NT2/D1 (cell line): ENCODE data around the gene FTO.

Experiments used
- DNase-seq: peaks from one replicate; pipeline ENCODE4 v3.0.0-alpha.2; 2011; ENCODE audit warnings: low read depth, low spot score
- H3K27me3 ChIP-seq: 2 replicates; pipeline ENCODE4 v1.6.0; 2011; ENCODE audit warnings: mild to moderate bottlenecking; ENCODE audit not compliant: insufficient read length, insufficient read depth
- H3K36me3 ChIP-seq: 2 replicates; pipeline ENCODE4 v1.6.1; 2011; ENCODE audit warnings: mild to moderate bottlenecking, low read length, mixed read lengths; ENCODE audit not compliant: insufficient read depth, insufficient read length
- H3K4me1 ChIP-seq: 2 replicates; pipeline ENCODE4 v1.5.1; 2011; ENCODE audit not compliant: insufficient read depth, insufficient read length
- H3K4me3 ChIP-seq: 2 replicates; pipeline ENCODE4 v1.5.1; 2011; ENCODE audit warnings: low read depth; ENCODE audit not compliant: insufficient read length
- H3K9ac ChIP-seq: 2 replicates; pipeline ENCODE4 v1.6.0; 2011; ENCODE audit warnings: low read depth; ENCODE audit not compliant: insufficient read length
- H3K9me3 ChIP-seq: 2 replicates; pipeline ENCODE4 v1.5.1; 2011; ENCODE audit warnings: mild to moderate bottlenecking, low read length; ENCODE audit not compliant: insufficient read depth
- SUZ12 ChIP-seq: IDR thresholded peaks from 2 replicates; pipeline ENCODE4 v1.6.1; 2011; ENCODE audit not compliant: insufficient read length, insufficient read depth; ENCODE audit errors: extremely low read depth
- YY1 ChIP-seq: IDR thresholded peaks from 2 replicates; pipeline ENCODE4 v1.6.1; 2011; ENCODE audit not compliant: insufficient read length, insufficient read depth
- ZNF274 ChIP-seq: IDR thresholded peaks from 2 replicates; pipeline ENCODE4 v1.6.1; 2011; ENCODE audit warnings: mild to moderate bottlenecking, low read depth, low read length

The FTO gene

GRCh38 chr16:53980675-53981074, 276.7 kb downstream of the FTO start:
- Histone ChIP-seq H3K9ac (no peak overlapping the region), H3K4me1 (no peaks in the 10 kb centered on the region), H3K4me3 (no peak overlapping the region), H3K27me3 (no peaks in the 10 kb centered on the region), H3K9me3 (no peaks in the 10 kb centered on the region), H3K36me3 (no peaks in the 10 kb centered on the region)
- DNase-seq, result no peak
- TF ChIP-seq SUZ12, result no peak
- TF ChIP-seq YY1, result no peak
- no peak for TF ChIP-seq ZNF274

- Histone ChIP-seq H3K9me3 (no peaks in the 10 kb centered on the region), H3K4me1 (no peaks in the 10 kb centered on the region), H3K27me3 (no peaks in the 10 kb centered on the region), H3K9ac (no peak overlapping the region), H3K36me3 (no peaks in the 10 kb centered on the region), H3K4me3 (no peak overlapping the region)
- DNase-seq, result no peak
- TF ChIP-seq SUZ12 (no peak), ZNF274 (no peak), YY1 (no peak)
Observed at GRCh38 chr16:53982631-53983042, 278.7 kb downstream of the FTO start.

GRCh38 chr16:53984936-53985335, 281.0 kb downstream of the FTO start:
- no peak for TF ChIP-seq YY1
- TF ChIP-seq ZNF274, result no peak
- no peak for TF ChIP-seq SUZ12
- Histone ChIP-seq H3K9ac (no peak overlapping the region), H3K9me3 (no peaks in the 10 kb centered on the region), H3K36me3 (no peaks in the 10 kb centered on the region), H3K27me3 (no peaks in the 10 kb centered on the region), H3K4me1 (no peaks in the 10 kb centered on the region), H3K4me3 (no peak overlapping the region)
- DNase-seq, result no peak

GRCh38 chr16:53985861-53986260, 281.9 kb downstream of the FTO start:
- Histone ChIP-seq H3K9ac (no peak overlapping the region), H3K4me1 (no peaks in the 10 kb centered on the region), H3K9me3 (no peaks in the 10 kb centered on the region), H3K27me3 (no peaks in the 10 kb centered on the region), H3K36me3 (no peaks in the 10 kb centered on the region), H3K4me3 (no peak overlapping the region)
- no peak for DNase-seq
- TF ChIP-seq ZNF274, result no peak
- TF ChIP-seq YY1, result no peak
- TF ChIP-seq SUZ12, result no peak

- H3K9me3 ChIP-seq, result no peaks in the 10 kb centered on the region
- H3K4me3 ChIP-seq, result no peak overlapping the region
- no peak overlapping the region for H3K9ac ChIP-seq
- H3K4me1 ChIP-seq, result no peaks in the 10 kb centered on the region
- no peaks in the 10 kb centered on the region for H3K27me3 ChIP-seq
- no peak for DNase-seq
- H3K36me3 ChIP-seq, result no peaks in the 10 kb centered on the region
- TF ChIP-seq YY1 (no peak), SUZ12 (no peak), ZNF274 (no peak)
Observed at GRCh38 chr16:53986793-53987192, 282.8 kb downstream of the FTO start.

GRCh38 chr16:53988136-53988535, 284.2 kb downstream of the FTO start:
- H3K4me1 ChIP-seq, result no peaks in the 10 kb centered on the region
- H3K4me3 ChIP-seq, result no peak overlapping the region
- DNase-seq, result no peak
- H3K9ac ChIP-seq, result no peak overlapping the region
- TF ChIP-seq ZNF274 (no peak), SUZ12 (no peak), YY1 (no peak)
- no peaks in the 10 kb centered on the region for H3K9me3 ChIP-seq
- H3K27me3 ChIP-seq, result no peaks in the 10 kb centered on the region
- no peaks in the 10 kb centered on the region for H3K36me3 ChIP-seq

GRCh38 chr16:53989597-53989996, 285.6 kb downstream of the FTO start:
- no peak for DNase-seq
- H3K9me3 ChIP-seq, result no peaks in the 10 kb centered on the region
- H3K4me3 ChIP-seq, result no peak overlapping the region
- H3K27me3 ChIP-seq, result no peaks in the 10 kb centered on the region
- H3K36me3 ChIP-seq, result no peaks in the 10 kb centered on the region
- no peak for TF ChIP-seq SUZ12
- no peak for TF ChIP-seq YY1
- no peak for TF ChIP-seq ZNF274
- H3K4me1 ChIP-seq, result no peaks in the 10 kb centered on the region
- no peak overlapping the region for H3K9ac ChIP-seq
